ENCODE measurements around the gene NUDT17.
"Not testable (repeated sequence)": the region's sequence is repeated elsewhere in the genome, so short reads cannot be mapped to it uniquely, and the experiment has no call there.

Gene NUDT17

DNA sequence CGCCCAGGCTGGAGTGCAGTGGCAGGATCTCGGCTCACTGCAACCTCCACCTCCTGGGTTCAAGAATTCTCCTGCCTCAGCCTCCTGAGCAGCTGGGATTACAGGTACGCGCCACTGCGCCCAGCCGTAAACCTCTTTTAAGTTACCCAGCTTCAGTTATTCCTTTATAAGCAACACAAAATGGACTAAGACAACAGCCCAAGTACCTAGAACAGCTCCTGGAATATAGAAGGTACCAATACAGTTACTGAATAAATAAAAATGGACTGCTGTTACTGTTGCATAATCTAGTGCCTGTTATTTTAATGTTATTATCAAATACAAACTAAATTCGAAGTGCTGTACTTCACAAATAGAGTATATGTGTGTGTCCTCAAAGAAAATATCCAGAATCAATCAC, 38.6 kb upstream of the NUDT17 start:
- TF ChIP-seq, protein P1, sequence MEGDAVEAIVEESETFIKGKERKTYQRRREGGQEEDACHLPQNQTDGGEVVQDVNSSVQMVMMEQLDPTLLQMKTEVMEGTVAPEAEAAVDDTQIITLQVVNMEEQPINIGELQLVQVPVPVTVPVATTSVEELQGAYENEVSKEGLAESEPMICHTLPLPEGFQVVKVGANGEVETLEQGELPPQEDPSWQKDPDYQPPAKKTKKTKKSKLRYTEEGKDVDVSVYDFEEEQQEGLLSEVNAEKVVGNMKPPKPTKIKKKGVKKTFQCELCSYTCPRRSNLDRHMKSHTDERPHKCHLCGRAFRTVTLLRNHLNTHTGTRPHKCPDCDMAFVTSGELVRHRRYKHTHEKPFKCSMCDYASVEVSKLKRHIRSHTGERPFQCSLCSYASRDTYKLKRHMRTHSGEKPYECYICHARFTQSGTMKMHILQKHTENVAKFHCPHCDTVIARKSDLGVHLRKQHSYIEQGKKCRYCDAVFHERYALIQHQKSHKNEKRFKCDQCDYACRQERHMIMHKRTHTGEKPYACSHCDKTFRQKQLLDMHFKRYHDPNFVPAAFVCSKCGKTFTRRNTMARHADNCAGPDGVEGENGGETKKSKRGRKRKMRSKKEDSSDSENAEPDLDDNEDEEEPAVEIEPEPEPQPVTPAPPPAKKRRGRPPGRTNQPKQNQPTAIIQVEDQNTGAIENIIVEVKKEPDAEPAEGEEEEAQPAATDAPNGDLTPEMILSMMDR (IDR thresholded peaks at IDR 0.05; ENCODE audit: control insufficient read depth, extremely low read depth, insufficient read depth), result no peak
- no peak for DNase-seq (ENCODE audit: low read depth)
- H3K4me3 ChIP-seq (ENCODE audit: low read depth, low read length), result no peak overlapping the region

DNA sequence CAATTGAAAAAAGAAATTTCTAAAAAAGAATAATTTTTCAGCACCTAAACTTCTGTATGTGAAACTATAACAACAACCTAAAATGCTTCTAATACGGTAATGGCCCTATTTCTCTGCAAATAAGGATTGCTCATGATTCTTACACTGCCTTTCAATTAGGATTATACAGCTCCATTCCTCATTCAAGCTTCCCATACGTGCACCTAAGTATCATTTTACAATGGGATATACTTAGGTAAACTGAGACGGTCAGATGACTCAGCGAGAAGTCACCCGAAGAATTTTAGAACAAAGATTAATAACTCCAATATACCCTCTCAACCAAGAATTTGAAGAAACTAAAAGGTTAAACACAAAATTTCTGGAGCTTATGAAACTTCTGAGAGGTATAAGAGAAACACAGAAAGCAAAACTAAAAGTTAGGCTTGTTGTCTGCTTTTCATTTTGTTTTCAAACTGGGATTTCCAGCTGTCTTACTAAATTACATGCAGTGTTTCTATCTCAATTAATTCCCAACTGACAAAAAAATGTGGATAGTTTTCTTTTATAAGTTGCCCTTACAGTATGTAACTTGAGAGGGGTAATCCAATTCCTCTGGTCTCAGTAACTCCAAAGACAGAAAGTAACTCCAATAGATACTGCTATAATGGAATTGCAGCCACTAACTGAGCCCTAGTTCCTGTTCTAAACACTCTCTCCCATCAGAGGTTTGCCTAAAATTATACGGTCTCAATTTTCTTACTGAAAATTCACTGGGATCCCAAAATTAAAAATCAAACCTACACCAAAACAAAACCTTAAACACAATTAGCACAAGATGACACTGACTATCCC, 32.2 kb upstream of the NUDT17 start:
- not testable (repeated sequence) for H3K4me3 ChIP-seq (ENCODE audit: low read depth, low read length); DNase-seq (ENCODE audit: low read depth)

DNA sequence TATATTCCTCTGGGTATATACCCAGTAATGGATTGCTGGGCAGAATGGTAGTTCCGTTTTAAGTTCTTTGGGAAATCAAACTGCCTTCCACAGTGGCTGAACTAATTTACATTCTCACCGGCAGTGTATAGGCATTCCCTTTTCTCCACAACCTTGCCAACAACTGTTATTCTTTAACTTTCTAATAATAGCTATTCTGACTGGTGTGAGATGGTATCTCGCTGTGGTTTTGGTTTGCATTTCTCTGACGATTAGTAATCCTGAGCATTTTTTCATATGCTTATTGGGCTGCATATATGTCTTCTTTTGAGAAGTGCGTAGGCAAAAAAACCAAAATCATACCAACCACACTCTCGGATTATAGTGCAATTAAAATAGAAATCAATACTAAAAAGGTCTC, 27.3 kb upstream of the NUDT17 start:
- DNase-seq (ENCODE audit: low read depth); H3K4me3 ChIP-seq (ENCODE audit: low read depth, low read length): not testable (repeated sequence)

DNA sequence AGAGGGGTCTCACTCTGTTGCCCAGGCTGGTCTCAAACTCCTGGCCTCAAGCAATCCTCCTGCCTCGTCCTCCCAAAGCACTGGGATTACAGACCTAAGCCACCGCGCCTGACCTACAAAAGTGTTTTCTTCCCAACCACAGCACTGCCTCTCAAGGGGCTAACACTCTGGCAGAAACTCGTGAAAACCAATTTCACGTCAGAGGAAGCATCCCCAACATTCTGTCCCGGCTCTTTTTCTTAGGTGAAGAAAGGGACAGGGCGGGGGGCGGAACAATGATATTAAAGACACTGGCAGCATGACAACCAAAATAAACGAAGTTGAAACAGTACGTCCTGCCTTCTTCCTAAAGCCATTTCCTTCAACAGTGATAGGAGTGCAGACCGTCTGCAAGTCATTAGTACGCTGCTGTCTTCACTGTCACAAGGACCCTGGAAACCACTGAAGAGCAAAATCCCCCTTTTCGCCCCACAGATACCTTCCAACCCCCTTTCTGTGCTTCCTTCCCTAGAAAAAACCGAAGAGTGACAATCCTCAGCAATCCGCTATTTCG, 22.6 kb upstream of the NUDT17 start:
- not testable (repeated sequence) for H3K4me3 ChIP-seq (ENCODE audit: low read depth, low read length); DNase-seq (ENCODE audit: low read depth)

- peak within 1 kb of the TSS; percentile 61 for H3K4me3 ChIP-seq (ENCODE audit: low read depth, low read length)
- peak; percentile 57 for DNase-seq (ENCODE audit: low read depth)
- TF ChIP-seq, protein P1 (IDR thresholded peaks at IDR 0.05; ENCODE audit: control insufficient read depth, extremely low read depth, insufficient read depth), result no peak
These were observed 21.6 kb upstream of the NUDT17 start, which contains the start of the genes POLR3C and RNF115 for GRCh38 chr1:145823565-145824498. TSS of gene POLR3C (plus strand) at chr1:145824200. CDS start at chr1:145825777, 1,577 bp downstream. TSS of gene RNF115 (minus strand) at chr1:145824095. CDS start at chr1:145823873, 222 bp downstream.

DNA sequence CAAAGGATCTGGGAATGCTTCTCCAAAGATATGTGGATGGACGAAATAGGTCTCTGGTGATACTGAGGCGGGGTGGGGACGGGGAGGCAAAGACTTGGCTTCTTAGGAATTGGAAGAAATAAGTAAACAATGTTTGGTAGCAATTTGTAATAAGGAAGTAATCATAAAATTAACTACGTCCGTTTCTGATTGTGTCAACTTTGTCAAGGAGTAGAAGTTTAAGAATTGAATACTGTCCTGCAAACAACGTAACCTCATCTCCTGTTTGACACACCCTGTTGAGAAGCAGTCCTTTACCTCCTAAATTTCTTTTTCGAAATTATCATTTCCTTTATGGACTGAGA, 21.0 kb upstream of the NUDT17 start:
- peak overlapping the region; percentile 61 for H3K4me3 ChIP-seq (ENCODE audit: low read depth, low read length)
- DNase-seq (ENCODE audit: low read depth), result no peak
- TF ChIP-seq, protein P1 (IDR thresholded peaks at IDR 0.05; ENCODE audit: control insufficient read depth, extremely low read depth, insufficient read depth), result no peak

- no peak overlapping the region for H3K4me3 ChIP-seq (ENCODE audit: low read depth, low read length)
- TF ChIP-seq, protein P1 (IDR thresholded peaks at IDR 0.05; ENCODE audit: control insufficient read depth, extremely low read depth, insufficient read depth), result no peak
- no peak for DNase-seq (ENCODE audit: low read depth)
These were observed 19.4 kb upstream of the NUDT17 start for GRCh38 chr1:145826030-145826429.

DNA sequence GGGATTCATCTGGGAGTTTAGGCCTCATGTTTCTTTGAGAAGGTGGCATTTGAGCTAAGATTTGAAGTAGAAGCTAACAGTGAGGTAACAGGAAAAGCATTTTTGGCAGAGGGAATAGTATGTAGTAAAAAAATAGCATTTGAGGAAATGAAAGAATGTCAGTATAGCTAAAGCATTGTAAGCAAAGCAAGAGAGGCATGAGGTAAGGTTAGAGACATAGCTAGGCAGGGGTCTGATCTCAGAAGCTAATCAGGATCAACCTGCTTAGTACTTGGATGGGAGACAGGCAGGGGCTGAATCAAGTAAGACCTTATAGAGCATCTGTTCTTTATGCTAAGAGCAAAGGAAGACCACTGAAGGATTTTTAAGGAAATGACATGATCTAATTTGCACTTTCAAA, 17.5 kb upstream of the NUDT17 start:
- no peak for DNase-seq (ENCODE audit: low read depth)
- no peak overlapping the region for H3K4me3 ChIP-seq (ENCODE audit: low read depth, low read length)
- TF ChIP-seq, protein P1 (IDR thresholded peaks at IDR 0.05; ENCODE audit: control insufficient read depth, extremely low read depth, insufficient read depth), result no peak

Measured in LNCaP clone FGC (cell line).